Esophagus muscularis mucosa (tissue), 4 donors: ENCODE results near the gene SLC20A1.

Experiments used
- EP300 ChIP-seq: sonication (generic); formaldehyde crosslinking; IDR thresholded peaks from one replicate; pipeline ENCODE4 v1.6.1; 2017; ENCODE audit warnings: antibody characterized with exemption
- POLR2A ChIP-seq: fragments of 450-650 bp; IDR thresholded peaks from one replicate; pipeline ENCODE4 v1.6.1; 2017; ENCODE audit warnings: antibody characterized with exemption, moderate library complexity, mild to moderate bottlenecking, low read depth
- POLR2AphosphoS5 ChIP-seq, 2 donors: sonication (generic); formaldehyde crosslinking; IDR thresholded peaks; one replicate each; pipeline ENCODE4 v1.6.1; 2017; ENCODE audit warnings: antibody characterized with exemption in 2 of 2
- TF ChIP-seq, protein P1 (sequence below), 3 experiments: fragments of 200-600 bp in 2 of 3; fragments of 450-650 bp in 1 of 3; sonication (generic) in 2 of 3; IDR thresholded peaks; one replicate each; pipeline ENCODE4 v1.5.1; 2017 to 2019; ENCODE audit warnings: antibody characterized with exemption in 3 of 3, mild to moderate bottlenecking in 2 of 3, moderate library complexity in 1 of 3

DNA sequence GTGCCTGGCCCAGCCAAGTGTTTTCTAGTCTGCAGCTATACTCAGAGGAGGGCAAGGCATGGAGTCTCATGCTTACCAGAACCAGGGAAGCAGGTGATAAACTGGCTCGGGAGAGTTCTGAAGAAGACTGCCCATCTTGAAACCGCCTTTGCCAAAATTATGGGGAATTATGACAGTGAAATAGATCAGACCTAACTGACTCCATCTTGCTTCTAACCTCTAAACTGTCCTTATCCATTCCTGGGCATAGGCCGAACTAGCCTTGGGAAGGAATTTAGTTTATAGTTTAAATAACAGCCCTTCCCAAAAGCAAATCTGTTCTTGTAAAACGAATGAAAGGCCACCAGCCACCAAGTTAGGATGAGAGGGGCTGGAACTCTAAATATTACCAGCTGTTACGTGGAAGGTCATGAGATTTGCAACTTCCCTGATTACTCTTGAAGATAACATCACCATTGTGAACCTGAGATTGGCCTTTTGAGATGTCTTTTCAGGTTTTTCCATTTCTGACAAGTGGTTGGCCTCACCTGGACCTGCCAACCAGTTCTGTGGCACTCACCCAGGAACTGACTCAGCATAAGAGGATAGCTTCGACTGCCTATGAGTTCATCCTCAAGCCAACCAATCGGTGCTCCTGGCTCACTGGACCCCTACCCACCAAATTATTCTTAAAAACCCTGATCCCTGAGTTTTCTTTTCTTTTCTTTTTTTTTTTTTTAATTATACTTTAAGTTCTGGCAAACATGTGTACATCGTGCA, 37.9 kb upstream of the SLC20A1 start:
- TF ChIP-seq, protein P1, sequence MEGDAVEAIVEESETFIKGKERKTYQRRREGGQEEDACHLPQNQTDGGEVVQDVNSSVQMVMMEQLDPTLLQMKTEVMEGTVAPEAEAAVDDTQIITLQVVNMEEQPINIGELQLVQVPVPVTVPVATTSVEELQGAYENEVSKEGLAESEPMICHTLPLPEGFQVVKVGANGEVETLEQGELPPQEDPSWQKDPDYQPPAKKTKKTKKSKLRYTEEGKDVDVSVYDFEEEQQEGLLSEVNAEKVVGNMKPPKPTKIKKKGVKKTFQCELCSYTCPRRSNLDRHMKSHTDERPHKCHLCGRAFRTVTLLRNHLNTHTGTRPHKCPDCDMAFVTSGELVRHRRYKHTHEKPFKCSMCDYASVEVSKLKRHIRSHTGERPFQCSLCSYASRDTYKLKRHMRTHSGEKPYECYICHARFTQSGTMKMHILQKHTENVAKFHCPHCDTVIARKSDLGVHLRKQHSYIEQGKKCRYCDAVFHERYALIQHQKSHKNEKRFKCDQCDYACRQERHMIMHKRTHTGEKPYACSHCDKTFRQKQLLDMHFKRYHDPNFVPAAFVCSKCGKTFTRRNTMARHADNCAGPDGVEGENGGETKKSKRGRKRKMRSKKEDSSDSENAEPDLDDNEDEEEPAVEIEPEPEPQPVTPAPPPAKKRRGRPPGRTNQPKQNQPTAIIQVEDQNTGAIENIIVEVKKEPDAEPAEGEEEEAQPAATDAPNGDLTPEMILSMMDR (IDR thresholded peaks at IDR 0.05), result no peak
- TF ChIP-seq POLR2A (no peak), EP300 (no peak), POLR2AphosphoS5 (IDR thresholded peaks at IDR 0.05) (no peak)
